RWPE2 (cell line): ENCODE results near the gene COPS9.

ENCODE experiments used
- ATAC-seq: fragments of 200-7000 bp; cut with Tn5 transposase; 3 replicates; pipeline ENCODE4 v1.9.1; 2021; ENCODE audit warnings: low read depth
- DNase-seq: peaks from one replicate; pipeline ENCODE4 v3.0.0-alpha.2; 2020; ENCODE audit warnings: low spot score
- H3K27ac ChIP-seq: fragments of 450-650 bp; 2 replicates; pipeline ENCODE4 v1.5.1; 2017; ENCODE audit warnings: mild to moderate bottlenecking; ENCODE audit not compliant: poor library complexity, severe bottlenecking
- H3K27me3 ChIP-seq: fragments of 250-450 bp; sonication (Bioruptor Pico); 2 replicates; pipeline ENCODE4 v1.5.1; 2021; ENCODE audit warnings: mild to moderate bottlenecking, moderate library complexity; ENCODE audit not compliant: insufficient read depth, poor library complexity, severe bottlenecking
- H3K36me3 ChIP-seq: fragments of 250-450 bp; sonication (Bioruptor Pico); 2 replicates; pipeline ENCODE4 v1.5.1; 2020; ENCODE audit warnings: low read depth, mild to moderate bottlenecking, moderate library complexity
- H3K4me1 ChIP-seq: fragments of 250-450 bp; sonication (Bioruptor Pico); 2 replicates; pipeline ENCODE4 v1.5.1; 2021; ENCODE audit warnings: mild to moderate bottlenecking, moderate library complexity; ENCODE audit not compliant: insufficient read depth, poor library complexity, severe bottlenecking
- H3K4me3 ChIP-seq: fragments of 250-450 bp; sonication (Bioruptor Pico); 2 replicates; pipeline ENCODE4 v1.5.1; 2021; ENCODE audit warnings: mild to moderate bottlenecking, moderate library complexity; ENCODE audit not compliant: severe bottlenecking
- H3K9me3 ChIP-seq: fragments of 250-450 bp; sonication (Bioruptor Pico); 2 replicates; pipeline ENCODE4 v1.5.1; 2021; ENCODE audit warnings: mild to moderate bottlenecking, moderate library complexity; ENCODE audit not compliant: severe bottlenecking
- CTCF ChIP-seq: fragments of 450-650 bp; IDR thresholded peaks from one replicate; pipeline ENCODE4 v1.5.1; 2017; ENCODE audit warnings: mild to moderate bottlenecking, moderate library complexity; ENCODE audit not compliant: poor library complexity, severe bottlenecking

The COPS9 gene

GRCh38 chr2:240105982-240106381 lies 30.1 kb downstream of the COPS9 start:
- Histone ChIP-seq H3K27me3 (peaks cover 30% of the 10 kb centered on the region), H3K4me3 (no peak overlapping the region), H3K27ac (no peak overlapping the region), H3K4me1 (no peaks in the 10 kb centered on the region), H3K9me3 (no peaks in the 10 kb centered on the region), H3K36me3 (no peaks in the 10 kb centered on the region)
- no peak for DNase-seq
- no peak for ATAC-seq
- no peak for TF ChIP-seq CTCF

- H3K4me3 ChIP-seq = no peak overlapping the region
- no peaks in the 10 kb centered on the region for H3K9me3 ChIP-seq
- no peaks in the 10 kb centered on the region for H3K4me1 ChIP-seq
- H3K36me3 ChIP-seq = no peaks in the 10 kb centered on the region
- ATAC-seq = no peak
- peaks cover 57% of the 10 kb centered on the region for H3K27me3 ChIP-seq
- no peak for DNase-seq
- no peak overlapping the region for H3K27ac ChIP-seq
- TF ChIP-seq CTCF = no peak
These were observed 33.0 kb downstream of the COPS9 start for GRCh38 chr2:240103136-240103535.

GRCh38 chr2:240098349-240098748 lies 37.8 kb downstream of the COPS9 start:
- TF ChIP-seq CTCF = no peak
- DNase-seq (no peak), ATAC-seq (no peak)
- Histone ChIP-seq H3K9me3 (peaks cover 2% of the 10 kb centered on the region), H3K4me3 (no peak overlapping the region), H3K27ac (no peak overlapping the region), H3K27me3 (peaks cover 96% of the 10 kb centered on the region), H3K4me1 (no peaks in the 10 kb centered on the region), H3K36me3 (no peaks in the 10 kb centered on the region)

- H3K27me3 ChIP-seq = peaks cover 80% of the 10 kb centered on the region
- no peaks in the 10 kb centered on the region for H3K4me1 ChIP-seq
- no peak for TF ChIP-seq CTCF
- no peak overlapping the region for H3K4me3 ChIP-seq
- no peak for ATAC-seq
- H3K27ac ChIP-seq = no peak overlapping the region
- peaks cover 2% of the 10 kb centered on the region for H3K9me3 ChIP-seq
- DNase-seq = no peak
- H3K36me3 ChIP-seq = no peaks in the 10 kb centered on the region
These were observed 40.3 kb downstream of the COPS9 start for GRCh38 chr2:240095556-240096523.

GRCh38 chr2:240089306-240089705 lies 46.8 kb downstream of the COPS9 start:
- DNase-seq = no peak
- H3K36me3 ChIP-seq = no peaks in the 10 kb centered on the region
- peaks cover 24% of the 10 kb centered on the region for H3K27me3 ChIP-seq
- H3K4me3 ChIP-seq = no peak overlapping the region
- no peak overlapping the region for H3K27ac ChIP-seq
- H3K9me3 ChIP-seq = peaks cover 3% of the 10 kb centered on the region
- ATAC-seq = no peak
- no peak for TF ChIP-seq CTCF
- H3K4me1 ChIP-seq = no peaks in the 10 kb centered on the region
